Caco-2 (cell line): ENCODE measurements around the gene CTXN1. TPM values are rescaled to one million over a fixed set of nuclear protein-coding genes. Genes with fewer than 3 reads are reported as not detected.

Experiments used
- BruUV-seq: library from RNA; stranded (reverse); fragments of 400-500 nt; replicated peaks from 2 replicates; lab custom pipeline; 2021; lab: Mats Ljungman, UMichigan
- CTCF ChIA-PET: fragments of 300-600 bp; sonication (Branson Sonifier 250); formaldehyde crosslinking; loops from one replicate; lab custom pipeline; 2022; ENCODE audit warnings: antibody characterized with exemption; lab: Charles Lee
- POLR2A ChIA-PET: fragments of 300-600 bp; sonication (Branson Sonifier 250); formaldehyde crosslinking; loops from one replicate; lab custom pipeline; 2022; ENCODE audit warnings: antibody characterized with exemption; lab: Charles Lee
- DNase-seq, 2 experiments: peaks; one replicate each; pipeline versions ENCODE4 v3.0.0 to v3.0.0-alpha.2; 2020 to 2022
- H3K27me3 ChIP-seq: replicated peaks from 2 replicates; pipeline ENCODE4 v1.6.0; 2011; ENCODE audit warnings: low read length; ENCODE audit not compliant: control insufficient read depth, insufficient read depth
- H3K36me3 ChIP-seq: 2 replicates; pipeline ENCODE4 v1.5.1; 2011; ENCODE audit warnings: low read length; ENCODE audit not compliant: control insufficient read depth, insufficient read depth
- H3K4me1 ChIP-seq: fragments of 250-450 bp; sonication (Bioruptor Pico); 2 replicates; pipeline ENCODE4 v1.5.1; 2020; ENCODE audit warnings: mild to moderate bottlenecking
- H3K4me3 ChIP-seq: 2 replicates; pipeline ENCODE4 v1.5.1; 2011; ENCODE audit warnings: low read depth, mild to moderate bottlenecking, control low read depth, low read length
- H3K9me3 ChIP-seq: fragments of 250-450 bp; sonication (Bioruptor Pico); 2 replicates; pipeline ENCODE4 v1.5.1; 2020; ENCODE audit warnings: mild to moderate bottlenecking, moderate library complexity
- H3K27ac Mint-ChIP-seq: one replicate; pipeline ENCODE4 v1.8.0; 2022; ENCODE audit warnings: mixed read lengths; ENCODE audit not compliant: unreplicated experiment
- H3K27me3 Mint-ChIP-seq: one replicate; pipeline ENCODE4 v1.8.0; 2022; ENCODE audit warnings: mixed read lengths; ENCODE audit not compliant: insufficient read depth, unreplicated experiment
- H3K36me3 Mint-ChIP-seq: one replicate; pipeline ENCODE4 v1.8.0; 2022; ENCODE audit warnings: mild to moderate bottlenecking, mixed read lengths; ENCODE audit not compliant: insufficient read depth, unreplicated experiment
- H3K4me1 Mint-ChIP-seq: one replicate; pipeline ENCODE4 v1.8.0; 2022; ENCODE audit warnings: low read depth, mixed read lengths; ENCODE audit not compliant: unreplicated experiment
- H3K4me3 Mint-ChIP-seq: one replicate; pipeline ENCODE4 v1.8.0; 2022; ENCODE audit warnings: mild to moderate bottlenecking, moderate library complexity, mixed read lengths; ENCODE audit not compliant: unreplicated experiment
- H3K9me3 Mint-ChIP-seq: one replicate; pipeline ENCODE4 v1.8.0; 2022; ENCODE audit warnings: mixed read lengths; ENCODE audit not compliant: unreplicated experiment
- intact Hi-C: fragments of 100-400 bp; cut with micrococcal nuclease; formaldehyde crosslinking; loops from one replicate; pipeline ENCODE4 v1.10.0; 2022; ENCODE audit not compliant: unreplicated experiment
- total RNA-seq: library from RNA; stranded (reverse); gene quantifications from 2 replicates; pipeline ENCODE4 v1.2.3, GENCODE V29; 2022
- TF ChIP-seq, protein P1 (sequence below), 2 experiments: fragments of 200-600 bp in 1 of 2; IDR thresholded peaks; 1 replicate in 1 of 2; 2 replicates in 1 of 2; pipeline versions ENCODE4 v1.5.1 to v1.8.0; 2011 to 2022; ENCODE audit warnings: antibody characterized with exemption in 1 of 2, control low read depth in 1 of 2, inconsistent platforms in 1 of 2, low read depth in 1 of 2, low read length in 1 of 2, mild to moderate bottlenecking in 1 of 2, moderate library complexity in 1 of 2; ENCODE audit not compliant: insufficient read depth in 1 of 2, severe bottlenecking in 1 of 2, unreplicated experiment in 1 of 2

The CTXN1 gene
- total RNA-seq, 1 experiment from 2014 or later, result 7.4 TPM

- H3K4me1 Mint-ChIP-seq, result peaks cover 11% of the 10 kb centered on the region
- no peak for DNase-seq
- ChIA-PET POLR2A (no interaction called here), CTCF (interaction anchor here (0.6 kb wide), 1 partner anchor 296 kb away, joined by 9 read pairs; no protein-coding TSS in a partner anchor)
- H3K9me3 Mint-ChIP-seq, result no peaks in the 10 kb centered on the region
- H3K36me3 ChIP-seq, result no peaks in the 10 kb centered on the region; the same call in none of the 2 replicates
- no peaks in the 10 kb centered on the region for H3K27me3 ChIP-seq
- intact Hi-C loops, result no loop called here
- no peaks in the 10 kb centered on the region for H3K27me3 Mint-ChIP-seq
- H3K27ac Mint-ChIP-seq, result no peak overlapping the region
- no TSS peak for BruUV-seq
- no peak overlapping the region for H3K4me3 ChIP-seq
- H3K4me1 ChIP-seq, result no peaks in the 10 kb centered on the region; the same call in 1 of the 2 replicates
- no peaks in the 10 kb centered on the region for H3K9me3 ChIP-seq
- no peak overlapping the region for H3K4me3 Mint-ChIP-seq
- peaks cover 47% of the 10 kb centered on the region for H3K36me3 Mint-ChIP-seq
- TF ChIP-seq, protein P1, sequence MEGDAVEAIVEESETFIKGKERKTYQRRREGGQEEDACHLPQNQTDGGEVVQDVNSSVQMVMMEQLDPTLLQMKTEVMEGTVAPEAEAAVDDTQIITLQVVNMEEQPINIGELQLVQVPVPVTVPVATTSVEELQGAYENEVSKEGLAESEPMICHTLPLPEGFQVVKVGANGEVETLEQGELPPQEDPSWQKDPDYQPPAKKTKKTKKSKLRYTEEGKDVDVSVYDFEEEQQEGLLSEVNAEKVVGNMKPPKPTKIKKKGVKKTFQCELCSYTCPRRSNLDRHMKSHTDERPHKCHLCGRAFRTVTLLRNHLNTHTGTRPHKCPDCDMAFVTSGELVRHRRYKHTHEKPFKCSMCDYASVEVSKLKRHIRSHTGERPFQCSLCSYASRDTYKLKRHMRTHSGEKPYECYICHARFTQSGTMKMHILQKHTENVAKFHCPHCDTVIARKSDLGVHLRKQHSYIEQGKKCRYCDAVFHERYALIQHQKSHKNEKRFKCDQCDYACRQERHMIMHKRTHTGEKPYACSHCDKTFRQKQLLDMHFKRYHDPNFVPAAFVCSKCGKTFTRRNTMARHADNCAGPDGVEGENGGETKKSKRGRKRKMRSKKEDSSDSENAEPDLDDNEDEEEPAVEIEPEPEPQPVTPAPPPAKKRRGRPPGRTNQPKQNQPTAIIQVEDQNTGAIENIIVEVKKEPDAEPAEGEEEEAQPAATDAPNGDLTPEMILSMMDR (IDR thresholded peaks at IDR 0.05; ENCODE audit: insufficient read depth in 1 of 2, low read depth in 1 of 2, low read length in 1 of 2, severe bottlenecking in 1 of 2, unreplicated experiment in 1 of 2), result no peak
Measured at GRCh38 chr19:7955696-7956095, 29.8 kb upstream of the CTXN1 start.

DNA sequence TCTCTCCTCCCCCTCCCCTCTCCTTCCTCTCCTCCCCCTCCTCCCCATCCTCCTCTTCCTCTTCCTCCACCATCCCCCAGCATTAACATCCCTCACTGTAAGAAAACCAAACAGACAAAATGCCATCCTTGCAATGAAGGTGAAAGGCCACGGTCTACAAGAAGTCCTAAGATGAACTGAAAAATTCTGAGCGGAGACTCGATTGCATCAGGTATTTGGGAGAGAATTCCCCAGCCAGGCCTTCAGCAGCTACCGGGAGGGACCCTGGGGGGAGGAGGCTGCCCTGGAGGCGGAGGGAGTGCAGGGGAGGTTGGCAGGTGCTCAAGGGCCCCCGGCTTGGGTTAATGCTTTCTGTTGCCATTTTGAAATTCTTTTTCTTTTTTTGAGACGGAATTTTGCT is 27.6 kb upstream of the CTXN1 start:
- peaks cover 11% of the 10 kb centered on the region for H3K4me1 Mint-ChIP-seq
- Histone ChIP-seq H3K9me3 (no peaks in the 10 kb centered on the region), H3K27me3 (no peaks in the 10 kb centered on the region), H3K4me3 (no peak overlapping the region), H3K4me1 (no peaks in the 10 kb centered on the region; the same call in 1 of the 2 replicates), H3K36me3 (no peaks in the 10 kb centered on the region; the same call in 1 of the 2 replicates)
- peaks cover 34% of the 10 kb centered on the region for H3K36me3 Mint-ChIP-seq
- DNase-seq, result no peak
- H3K9me3 Mint-ChIP-seq, result no peaks in the 10 kb centered on the region
- POLR2A ChIA-PET, result no interaction called here
- TF ChIP-seq, protein P1 (IDR thresholded peaks at IDR 0.05; ENCODE audit: insufficient read depth in 1 of 2, low read depth in 1 of 2, low read length in 1 of 2, severe bottlenecking in 1 of 2, unreplicated experiment in 1 of 2), result no peak
- peak overlapping the region; percentile 60 for H3K27ac Mint-ChIP-seq
- intact Hi-C loops, result no loop called here
- no peaks in the 10 kb centered on the region for H3K27me3 Mint-ChIP-seq
- H3K4me3 Mint-ChIP-seq, result peak overlapping the region; percentile 8
- BruUV-seq, result no TSS peak
- CTCF ChIA-PET, result no interaction called here

DNA sequence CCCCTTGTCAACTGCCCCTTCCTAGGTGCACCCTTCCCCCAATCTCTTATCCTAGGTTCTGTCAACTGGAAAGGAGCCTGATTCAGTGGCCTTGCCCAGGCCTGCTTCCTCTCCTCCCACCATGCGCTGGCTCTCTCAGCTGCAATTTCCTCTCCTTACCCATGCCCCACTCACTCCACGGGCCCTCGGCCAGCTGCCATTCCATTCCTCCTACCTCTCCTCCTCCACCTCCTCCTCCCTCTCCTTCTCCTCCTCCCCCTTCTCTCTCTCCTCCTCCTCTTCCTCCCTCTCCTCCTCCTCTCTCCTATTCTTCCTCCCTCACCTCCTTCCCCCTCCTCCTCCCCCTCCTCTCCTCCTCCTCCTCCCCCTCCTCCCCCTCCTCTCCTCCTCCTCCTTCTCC is 27.1 kb upstream of the CTXN1 start:
- Histone ChIP-seq H3K27me3 (no peaks in the 10 kb centered on the region), H3K4me3 (no peak overlapping the region), H3K36me3 (no peaks in the 10 kb centered on the region; the same call in 1 of the 2 replicates), H3K4me1 (no peaks in the 10 kb centered on the region; the same call in 1 of the 2 replicates), H3K9me3 (no peaks in the 10 kb centered on the region)
- no TSS peak for BruUV-seq
- H3K9me3 Mint-ChIP-seq, result no peaks in the 10 kb centered on the region
- intact Hi-C loops, result no loop called here
- ChIA-PET POLR2A (interaction anchor here (0.6 kb wide), 1 partner anchor 24 kb away, joined by 15 read pairs; no protein-coding TSS in a partner anchor), CTCF (no interaction called here)
- TF ChIP-seq, protein P1 (IDR thresholded peaks at IDR 0.05; ENCODE audit: insufficient read depth in 1 of 2, low read depth in 1 of 2, low read length in 1 of 2, severe bottlenecking in 1 of 2, unreplicated experiment in 1 of 2), result no peak
- H3K4me3 Mint-ChIP-seq, result no peak overlapping the region
- H3K36me3 Mint-ChIP-seq, result peaks cover 31% of the 10 kb centered on the region
- DNase-seq, result no peak
- peaks cover 11% of the 10 kb centered on the region for H3K4me1 Mint-ChIP-seq
- H3K27me3 Mint-ChIP-seq, result no peaks in the 10 kb centered on the region
- peak overlapping the region; percentile 60 for H3K27ac Mint-ChIP-seq
